ENCODE results near the gene TBC1D2. TPM values are rescaled to one million over a fixed set of nuclear protein-coding genes. Genes with fewer than 3 reads are reported as not detected.

The TBC1D2 gene, protein sequence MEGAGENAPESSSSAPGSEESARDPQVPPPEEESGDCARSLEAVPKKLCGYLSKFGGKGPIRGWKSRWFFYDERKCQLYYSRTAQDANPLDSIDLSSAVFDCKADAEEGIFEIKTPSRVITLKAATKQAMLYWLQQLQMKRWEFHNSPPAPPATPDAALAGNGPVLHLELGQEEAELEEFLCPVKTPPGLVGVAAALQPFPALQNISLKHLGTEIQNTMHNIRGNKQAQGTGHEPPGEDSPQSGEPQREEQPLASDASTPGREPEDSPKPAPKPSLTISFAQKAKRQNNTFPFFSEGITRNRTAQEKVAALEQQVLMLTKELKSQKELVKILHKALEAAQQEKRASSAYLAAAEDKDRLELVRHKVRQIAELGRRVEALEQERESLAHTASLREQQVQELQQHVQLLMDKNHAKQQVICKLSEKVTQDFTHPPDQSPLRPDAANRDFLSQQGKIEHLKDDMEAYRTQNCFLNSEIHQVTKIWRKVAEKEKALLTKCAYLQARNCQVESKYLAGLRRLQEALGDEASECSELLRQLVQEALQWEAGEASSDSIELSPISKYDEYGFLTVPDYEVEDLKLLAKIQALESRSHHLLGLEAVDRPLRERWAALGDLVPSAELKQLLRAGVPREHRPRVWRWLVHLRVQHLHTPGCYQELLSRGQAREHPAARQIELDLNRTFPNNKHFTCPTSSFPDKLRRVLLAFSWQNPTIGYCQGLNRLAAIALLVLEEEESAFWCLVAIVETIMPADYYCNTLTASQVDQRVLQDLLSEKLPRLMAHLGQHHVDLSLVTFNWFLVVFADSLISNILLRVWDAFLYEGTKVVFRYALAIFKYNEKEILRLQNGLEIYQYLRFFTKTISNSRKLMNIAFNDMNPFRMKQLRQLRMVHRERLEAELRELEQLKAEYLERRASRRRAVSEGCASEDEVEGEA
- total RNA-seq, result 12.9 and 22.7 TPM in 2 replicates

DNA sequence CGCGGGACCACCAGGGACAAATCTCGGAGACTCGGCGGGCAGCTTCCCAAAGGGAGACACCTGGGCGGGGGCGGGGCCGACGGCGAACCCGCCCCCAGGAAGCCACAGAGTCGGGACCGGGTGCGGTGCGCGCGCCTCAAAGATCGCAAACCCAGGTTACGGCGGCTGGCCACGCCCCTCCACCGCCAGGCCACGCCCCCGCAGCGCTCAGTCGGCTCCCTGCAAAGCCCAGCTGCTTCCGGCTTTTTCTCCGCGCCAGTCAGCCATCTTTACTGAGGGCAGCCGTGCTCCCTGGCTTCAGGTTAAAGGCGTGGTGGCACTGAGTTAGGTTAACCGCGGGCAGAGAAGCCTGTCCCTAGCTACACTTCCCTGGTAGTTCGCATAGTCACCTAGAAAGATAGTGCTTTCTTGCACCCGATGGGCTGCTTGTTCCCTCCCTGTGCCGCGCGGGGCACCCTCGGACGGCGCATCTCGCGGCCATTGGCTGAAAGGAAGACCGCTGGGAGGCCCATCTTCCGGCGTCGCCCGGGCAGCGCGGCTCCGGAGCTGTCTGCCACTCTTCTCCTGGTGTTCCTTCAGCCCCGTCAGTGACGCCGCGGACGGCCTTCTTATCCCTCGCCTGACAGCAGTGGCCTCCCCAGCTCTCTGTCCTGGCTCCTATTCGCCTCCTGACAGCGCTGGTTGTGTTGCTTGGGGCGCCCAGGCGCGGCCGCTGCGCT is at the start of gene TBC1D2:
TSS of gene TBC1D2 (minus strand) at position 72 of the 719 bp plus-strand sequence. CDS start 108 bp downstream, outside the sequence.

DNA sequence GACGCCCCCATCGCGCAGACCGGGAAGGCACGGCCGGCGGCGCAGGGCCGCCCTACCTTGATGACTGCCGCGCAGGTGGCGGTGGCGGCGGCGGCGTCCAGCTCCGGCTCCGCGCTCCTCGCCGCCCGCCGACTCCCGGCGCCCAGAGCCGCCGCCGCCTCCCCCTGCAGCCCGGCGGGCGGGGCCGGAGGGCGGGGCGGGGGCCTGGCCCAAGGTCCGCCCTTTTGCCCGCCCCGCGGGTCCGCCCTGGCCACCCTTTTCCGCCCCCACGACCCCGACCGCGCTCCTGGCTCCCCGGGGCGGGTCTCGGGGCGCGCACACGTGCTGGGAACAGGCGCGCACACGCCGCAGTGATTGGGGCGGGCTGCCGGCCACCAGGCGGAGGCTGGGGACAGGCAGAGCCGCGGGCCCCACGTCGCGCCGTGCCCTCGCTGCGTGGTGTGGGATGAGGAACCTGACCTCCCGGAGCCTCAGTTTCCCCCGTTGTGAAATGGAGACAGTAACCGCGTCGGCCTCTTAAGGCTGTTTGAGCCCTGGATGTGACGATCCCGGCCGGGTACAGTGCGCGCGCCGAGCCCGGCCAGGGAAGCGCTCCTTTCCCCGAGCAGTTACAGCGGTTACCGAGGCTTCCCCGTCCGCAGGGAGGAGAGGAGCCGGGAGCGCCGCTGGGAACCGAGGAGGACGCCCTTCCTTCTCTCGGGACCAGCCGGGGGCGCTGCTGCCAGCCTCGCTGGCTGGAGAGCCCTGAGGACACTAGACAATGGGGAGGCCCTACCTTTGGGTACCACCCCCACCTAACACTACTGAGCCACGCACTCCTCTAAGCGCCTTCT is 62.7 kb downstream of the TBC1D2 start, which contains the start of gene CORO2A:
TSS of gene CORO2A (minus strand) at position 135 of the 833 bp plus-strand sequence. CDS start 34,977 bp downstream, outside the sequence.

Small RNA genes lying within 50 kb of the gene (small RNA-seq; reads per million reads assigned to genes)
- not detected for gene MIR6854

Other genes starting within 250 kb of the TBC1D2 start
- gene NANS, start 198.9 kb downstream of the TBC1D2 start, total RNA-seq, result 73.1 and 83.0 TPM in 2 replicates
- gene TRIM14, start 136.4 kb downstream of the TBC1D2 start, total RNA-seq, result 1.5 and 6.3 TPM in 2 replicates
- gene CORO2A, start 63.0 kb downstream of the TBC1D2 start, total RNA-seq, result under 0.01 and 0.39 TPM in 2 replicates

Data from subcutaneous preadipocyte (primary cell).